GM23338 (cell line): ENCODE data around the gene VPS54. TPM values are rescaled to one million over a fixed set of nuclear protein-coding genes. Genes with fewer than 3 reads are reported as not detected.

Experiments used
- ATAC-seq: fragments of 200-7000 bp; cut with Tn5 transposase; 3 replicates; pipeline ENCODE4 v1.9.1; 2020
- DNase-seq: peaks from one replicate; pipeline ENCODE4 v3.0.0-alpha.2; 2015; ENCODE audit warnings: low spot score
- H2AFZ ChIP-seq: fragments of 200-600 bp; sonication (generic); 2 replicates; pipeline ENCODE4 v1.8.0; 2016; ENCODE audit warnings: antibody characterized with exemption, mild to moderate bottlenecking, moderate library complexity
- H3F3A ChIP-seq: fragments of 200-600 bp; sonication (generic); replicated peaks from 2 replicates; pipeline ENCODE4 v1.8.0; 2017; ENCODE audit warnings: antibody characterized with exemption, mixed run types, low read depth
- H3K27ac ChIP-seq: fragments of 200-600 bp; sonication (generic); 2 replicates; pipeline ENCODE4 v1.6.1; 2016; ENCODE audit warnings: low read depth
- H3K27me3 ChIP-seq: fragments of 200-600 bp; sonication (generic); 2 replicates; pipeline ENCODE4 v1.8.0; 2016; ENCODE audit warnings: mild to moderate bottlenecking, mixed run types, moderate library complexity; ENCODE audit not compliant: insufficient read depth
- H3K36me3 ChIP-seq: fragments of 200-600 bp; sonication (generic); 2 replicates; pipeline ENCODE4 v1.8.0; 2016; ENCODE audit warnings: mild to moderate bottlenecking; ENCODE audit not compliant: insufficient read depth
- H3K4me1 ChIP-seq: fragments of 200-600 bp; sonication (generic); 2 replicates; pipeline ENCODE4 v1.8.0; 2016; ENCODE audit warnings: mild to moderate bottlenecking, moderate library complexity; ENCODE audit not compliant: insufficient read depth
- H3K4me2 ChIP-seq: fragments of 200-600 bp; sonication (generic); 2 replicates; pipeline ENCODE4 v1.7.1; 2017; ENCODE audit warnings: mixed run types
- H3K4me3 ChIP-seq: fragments of 200-600 bp; sonication (generic); 2 replicates; pipeline ENCODE4 v1.6.1; 2016; ENCODE audit warnings: mixed run types
- H3K79me2 ChIP-seq: fragments of 200-600 bp; sonication (generic); replicated peaks from 2 replicates; pipeline ENCODE4 v1.8.0; 2017; ENCODE audit warnings: mild to moderate bottlenecking; ENCODE audit not compliant: insufficient read depth
- H3K9me2 ChIP-seq: fragments of 200-600 bp; sonication (generic); 2 replicates; pipeline ENCODE4 v1.8.0; 2017; ENCODE audit not compliant: insufficient read depth
- H4K20me1 ChIP-seq: fragments of 200-600 bp; sonication (generic); replicated peaks from 2 replicates; pipeline ENCODE4 v1.8.0; 2017; ENCODE audit warnings: mild to moderate bottlenecking; ENCODE audit not compliant: insufficient read depth
- H3K27ac Mint-ChIP-seq: 2 replicates; pipeline ENCODE4 v1.8.0; 2020; ENCODE audit warnings: inconsistent platforms, mild to moderate bottlenecking, moderate library complexity, mixed read lengths
- H3K27me3 Mint-ChIP-seq: 3 replicates; pipeline ENCODE4 v1.8.0; 2022; ENCODE audit warnings: low read depth, mild to moderate bottlenecking, moderate library complexity, mixed read lengths, inconsistent platforms; ENCODE audit not compliant: insufficient read depth, poor library complexity
- H3K36me3 Mint-ChIP-seq: 3 replicates; pipeline ENCODE4 v1.8.0; 2021; ENCODE audit warnings: low read depth, mild to moderate bottlenecking, inconsistent platforms, moderate library complexity, mixed read lengths
- H3K4me1 Mint-ChIP-seq: 3 replicates; pipeline ENCODE4 v1.8.0; 2020; ENCODE audit warnings: mild to moderate bottlenecking, inconsistent platforms, mixed read lengths
- H3K4me3 Mint-ChIP-seq: 3 replicates; pipeline ENCODE4 v1.8.0; 2021; ENCODE audit warnings: moderate library complexity, mild to moderate bottlenecking, inconsistent platforms, mixed read lengths
- H3K9me3 Mint-ChIP-seq: 3 replicates; pipeline ENCODE4 v1.8.0; 2020; ENCODE audit warnings: moderate library complexity, mild to moderate bottlenecking, inconsistent platforms, mixed read lengths
- CREB1 ChIP-seq: fragments of 250-450 bp; sonication (Bioruptor Pico); IDR thresholded peaks from 2 replicates; pipeline ENCODE4 v1.5.0; 2020; ENCODE audit warnings: low read depth, mild to moderate bottlenecking, moderate library complexity
- CTCF ChIP-seq, 2 experiments: fragments of 200-600 bp in 1 of 2; sonication (generic) in 1 of 2; conservative IDR thresholded peaks; 2 replicates each; pipeline versions ENCODE4 v1.5.1 to v1.6.1; 2016 to 2017; ENCODE audit warnings: antibody characterized with exemption in 2 of 2, low read depth in 2 of 2, mild to moderate bottlenecking in 2 of 2, moderate library complexity in 1 of 2
- ETS1 ChIP-seq: IDR thresholded peaks from 2 replicates; pipeline ENCODE4 v1.6.1; 2016; ENCODE audit warnings: antibody characterized with exemption
- EZH2 ChIP-seq: fragments of 200-600 bp; sonication (generic); IDR thresholded peaks from one replicate; pipeline ENCODE4 v1.8.0; 2017; ENCODE audit warnings: antibody characterized with exemption, mild to moderate bottlenecking, low read depth; ENCODE audit not compliant: unreplicated experiment
- EZH2phosphoT487 ChIP-seq: fragments of 200-600 bp; sonication (generic); IDR thresholded peaks from one replicate; pipeline ENCODE4 v1.8.1; 2018; ENCODE audit warnings: antibody characterized with exemption; ENCODE audit not compliant: unreplicated experiment
- JUNB ChIP-seq: IDR thresholded peaks from one replicate; pipeline ENCODE4 v1.6.1; 2016; ENCODE audit warnings: antibody characterized with exemption; ENCODE audit not compliant: unreplicated experiment
- NANOG ChIP-seq: IDR thresholded peaks from 2 replicates; pipeline ENCODE4 v1.6.1; 2016; ENCODE audit warnings: antibody characterized with exemption, borderline replicate concordance
- POLR2AphosphoS5 ChIP-seq: IDR thresholded peaks from 2 replicates; pipeline ENCODE4 v1.6.1; 2016; ENCODE audit warnings: antibody characterized with exemption, low read depth
- REST ChIP-seq: IDR thresholded peaks from one replicate; pipeline ENCODE4 v1.6.1; 2018; ENCODE audit warnings: antibody characterized with exemption; ENCODE audit not compliant: unreplicated experiment
- STAT1 ChIP-seq: IDR thresholded peaks from one replicate; pipeline ENCODE4 v1.6.1; 2016; ENCODE audit warnings: antibody characterized with exemption; ENCODE audit not compliant: unreplicated experiment
- ZNF114 ChIP-seq: fragments of 250-450 bp; sonication (Bioruptor Pico); IDR thresholded peaks from 2 replicates; pipeline ENCODE4 v1.5.0; 2020; ENCODE audit warnings: mild to moderate bottlenecking, moderate library complexity
- ZNF331 ChIP-seq: fragments of 250-450 bp; sonication (Bioruptor Pico); IDR thresholded peaks from 2 replicates; pipeline ENCODE4 v1.5.0; 2020; ENCODE audit warnings: low read depth, mild to moderate bottlenecking, moderate library complexity
- polyA plus RNA-seq: library from polyadenylated mRNA; unstranded; fragments of >200 nt; fragmentation: Nextera tagmentation; extraction: Ambion mirVana; gene quantifications from 2 replicates; pipeline ENCODE4 v1.2.1, GENCODE V29; 2016
- total RNA-seq: library from RNA; depleted of rRNA; stranded (reverse); fragments of >200 nt; shearing (Covaris generic); gene quantifications from 2 replicates; pipeline ENCODE4 v1.2.3, GENCODE V29; 2014

VPS54 gene
- total and polyA plus RNA-seq, 2 experiments from 2014 or later, result 6.6 to 17.0 TPM

GRCh38 chr2:63882395-63883105, 136.7 kb downstream of the VPS54 start:
- no peak for DNase-seq
- H3K9me3 Mint-ChIP-seq, result no peaks in the 10 kb centered on the region
- Histone ChIP-seq H3K9me2 (no peaks in the 10 kb centered on the region), H3K4me1 (peaks cover 40% of the 10 kb centered on the region), H3K36me3 (peaks cover 60% of the 10 kb centered on the region), H3F3A (peaks cover 19% of the 10 kb centered on the region; the same call in 1 of the 2 replicates), H3K4me2 (no peak overlapping the region), H2AFZ (no peak overlapping the region), H3K79me2 (peaks cover 60% of the 10 kb centered on the region), H3K27ac (peak overlapping the region; percentile 71), H3K27me3 (no peaks in the 10 kb centered on the region), H3K4me3 (no peak overlapping the region), H4K20me1 (peaks cover 52% of the 10 kb centered on the region)
- no peak for ATAC-seq
- H3K4me1 Mint-ChIP-seq, result peaks cover 57% of the 10 kb centered on the region
- peaks cover 6% of the 10 kb centered on the region for H3K27me3 Mint-ChIP-seq
- peaks cover 78% of the 10 kb centered on the region for H3K36me3 Mint-ChIP-seq
- TF ChIP-seq EZH2phosphoT487 (no peak), EZH2 (no peak), ETS1 (no peak), JUNB (no peak), ZNF114 (CRISPR knock-in tag) (no peak), POLR2AphosphoS5 (no peak), CREB1 (CRISPR knock-in tag) (no peak), NANOG (no peak), STAT1 (no peak), REST (no peak)
- H3K4me3 Mint-ChIP-seq, result no peak overlapping the region
- H3K27ac Mint-ChIP-seq, result peak overlapping the region; percentile 58

- Histone ChIP-seq H2AFZ (no peak overlapping the region), H3K79me2 (peaks cover 73% of the 10 kb centered on the region), H3K4me1 (peaks cover 52% of the 10 kb centered on the region), H3K36me3 (peaks cover 50% of the 10 kb centered on the region), H4K20me1 (peaks cover 61% of the 10 kb centered on the region), H3K9me2 (no peaks in the 10 kb centered on the region), H3K4me2 (no peak overlapping the region), H3K27ac (peak overlapping the region; percentile 71; the same call in 1 of the 2 replicates), H3K27me3 (no peaks in the 10 kb centered on the region), H3K4me3 (no peak overlapping the region), H3F3A (peaks cover 17% of the 10 kb centered on the region; the same call in 1 of the 2 replicates)
- H3K4me3 Mint-ChIP-seq, result no peak overlapping the region
- no peaks in the 10 kb centered on the region for H3K9me3 Mint-ChIP-seq
- H3K27ac Mint-ChIP-seq, result peak overlapping the region; percentile 25; the same call in 1 of the 2 replicates
- DNase-seq, result no peak
- peaks cover 78% of the 10 kb centered on the region for H3K36me3 Mint-ChIP-seq
- peaks cover 66% of the 10 kb centered on the region for H3K4me1 Mint-ChIP-seq
- H3K27me3 Mint-ChIP-seq, result peaks cover 6% of the 10 kb centered on the region
- no peak for ATAC-seq
- TF ChIP-seq ETS1 (no peak), ZNF114 (CRISPR knock-in tag) (no peak), EZH2 (no peak), CTCF (conservative IDR thresholded peaks at IDR 0.05; ENCODE audit: low read depth in 2 of 2) (no peak), STAT1 (no peak), ZNF331 (CRISPR knock-in tag) (no peak), EZH2phosphoT487 (no peak), NANOG (no peak)
These were observed 138.0 kb downstream of the VPS54 start for GRCh38 chr2:63881205-63881604.
